HCT116 (cell line): ENCODE results near the gene PCNP. TPM values are rescaled to one million over a fixed set of nuclear protein-coding genes. Genes with fewer than 3 reads are reported as not detected.

Experiments
- ATAC-seq: fragments of 200-7000 bp; cut with Tn5 transposase; 2 replicates; pipeline ENCODE4 v1.9.1; 2020; ENCODE audit warnings: mild to moderate bottlenecking, moderate library complexity
- BruUV-seq: library from RNA; stranded (reverse); fragments of 400-500 nt; replicated peaks from 2 replicates; lab custom pipeline; 2021; lab: Mats Ljungman, UMichigan
- CTCF ChIA-PET: fragments of 300-600 bp; sonication (Branson Sonifier 250); formaldehyde crosslinking; loops from one replicate; lab custom pipeline; 2021; ENCODE audit warnings: antibody characterized with exemption; lab: Charles Lee
- POLR2A ChIA-PET: fragments of 300-600, 350-600 bp; sonication (Branson Sonifier 250); formaldehyde crosslinking; loops from one replicate; lab custom pipeline; 2021; ENCODE audit warnings: antibody characterized with exemption; lab: Charles Lee
- RAD21 ChIA-PET, 2 experiments: fragments of 300-600 bp; sonication (Branson Sonifier 250); formaldehyde crosslinking; loops; one replicate each; lab custom pipeline; 2023; ENCODE audit warnings: low total read pairs in 2 of 2; ENCODE audit not compliant: uncharacterized antibody in 2 of 2, unreplicated experiment in 2 of 2, low non-redundant PET in 1 of 2; lab: Charles Lee
- DNase-seq: peaks from one replicate; pipeline ENCODE4 v3.0.0-alpha.2; 2010; ENCODE audit warnings: low read depth, low spot score
- H2AFZ ChIP-seq: fragments of 200-600 bp; shearing (Covaris generic), sonication (generic); 2 replicates; pipeline ENCODE4 v1.6.1; 2017; ENCODE audit warnings: low read depth, mixed run types, mixed read lengths, antibody characterized with exemption, low read length; ENCODE audit not compliant: poor library complexity, severe bottlenecking
- H3K27ac ChIP-seq: 2 replicates; pipeline ENCODE4 v1.5.1; 2012; ENCODE audit warnings: low read depth, low read length
- H3K27me3 ChIP-seq: fragments of 200-600 bp; sonication (generic); 2 replicates; pipeline ENCODE4 v1.6.1; 2016; ENCODE audit warnings: mixed run types, low read length, mixed read lengths; ENCODE audit not compliant: insufficient read depth
- H3K36me3 ChIP-seq, 2 experiments: fragments of 200-500 bp in 1 of 2; fragments of 200-600 bp in 1 of 2; sonication (Bioruptor generic) in 1 of 2; sonication (generic) in 1 of 2; 2 replicates each; pipeline versions ENCODE4 v1.5.1 to v1.6.1; 2014 to 2016; ENCODE audit warnings: low read length in 2 of 2, inconsistent platforms in 1 of 2, mixed read lengths in 1 of 2, mixed run types in 1 of 2; ENCODE audit not compliant: insufficient read depth in 2 of 2, control insufficient read depth in 1 of 2
- H3K4me1 ChIP-seq, 2 experiments: fragments of 200-600 bp in 1 of 2; sonication (generic) in 1 of 2; 2 replicates each; pipeline versions ENCODE4 v1.5.1 to v1.6.1; 2012 to 2017; ENCODE audit warnings: low read length in 2 of 2, inconsistent platforms in 1 of 2, mild to moderate bottlenecking in 1 of 2, mixed read lengths in 1 of 2, mixed run types in 1 of 2, moderate library complexity in 1 of 2; ENCODE audit not compliant: insufficient read depth in 2 of 2, control insufficient read depth in 1 of 2
- H3K4me2 ChIP-seq: fragments of 200-600 bp; sonication (generic); 2 replicates; pipeline ENCODE4 v1.6.1; 2017; ENCODE audit warnings: mixed run types, low read length, mixed read lengths
- H3K4me3 ChIP-seq, 2 experiments: fragments of 200-600 bp in 1 of 2; sonication (generic) in 1 of 2; replicated peaks in 1 of 2; 2 replicates each; pipeline ENCODE4 v1.5.1; 2011 to 2016; ENCODE audit warnings: low read length in 2 of 2, control low read depth in 1 of 2, low read depth in 1 of 2, mild to moderate bottlenecking in 1 of 2, mixed read lengths in 1 of 2, mixed run types in 1 of 2
- H3K79me2 ChIP-seq: fragments of 200-600 bp; sonication (generic); 2 replicates; pipeline ENCODE4 v1.6.1; 2017; ENCODE audit warnings: mild to moderate bottlenecking, mixed run types, low read length, moderate library complexity, mixed read lengths; ENCODE audit not compliant: insufficient read depth
- H3K9ac ChIP-seq: fragments of 200-600 bp; sonication (generic); 2 replicates; pipeline ENCODE4 v1.6.1; 2016; ENCODE audit warnings: low read length, mixed read lengths
- H3K9me2 ChIP-seq: fragments of 200-600 bp; sonication (generic), shearing (Covaris generic); 2 replicates; pipeline ENCODE4 v1.6.1; 2017; ENCODE audit warnings: mixed run types, mild to moderate bottlenecking, moderate library complexity; ENCODE audit not compliant: insufficient read depth
- H3K9me3 ChIP-seq, 2 experiments: fragments of 200-500 bp in 1 of 2; fragments of 200-600 bp in 1 of 2; sonication (Bioruptor generic) in 1 of 2; sonication (generic) in 1 of 2; 2 replicates each; pipeline ENCODE4 v1.6.1; 2014 to 2017; ENCODE audit warnings: low read length in 2 of 2, mixed read lengths in 2 of 2, inconsistent platforms in 1 of 2, low read depth in 1 of 2, mild to moderate bottlenecking in 1 of 2, mixed run types in 1 of 2, moderate library complexity in 1 of 2; ENCODE audit not compliant: control insufficient read depth in 1 of 2, insufficient read depth in 1 of 2
- H4K20me1 ChIP-seq: fragments of 200-600 bp; sonication (generic), shearing (Covaris generic); 2 replicates; pipeline ENCODE4 v1.6.1; 2017; ENCODE audit warnings: mixed run types, mild to moderate bottlenecking, moderate library complexity; ENCODE audit not compliant: insufficient read depth
- ATF3 ChIP-seq: IDR thresholded peaks from 2 replicates; pipeline ENCODE4 v1.6.1; 2012
- CBX3 ChIP-seq: IDR thresholded peaks from 2 replicates; pipeline ENCODE4 v1.6.1; 2012; ENCODE audit warnings: low read depth
- CEBPB ChIP-seq: IDR thresholded peaks from 2 replicates; pipeline ENCODE4 v1.6.1; 2012; ENCODE audit warnings: low read depth
- CTCF ChIP-seq, 3 experiments: fragments of 200-600 bp in 1 of 3; sonication (generic) in 1 of 3; IDR thresholded peaks in 2 of 3; conservative IDR thresholded peaks in 1 of 3; 2 replicates each; pipeline ENCODE4 v1.5.1; 2012 to 2017; ENCODE audit warnings: low read depth in 2 of 3, low read length in 2 of 3, antibody characterized with exemption in 1 of 3, borderline replicate concordance in 1 of 3, control low read depth in 1 of 3, mild to moderate bottlenecking in 1 of 3, mixed read lengths in 1 of 3, mixed run types in 1 of 3, moderate library complexity in 1 of 3; ENCODE audit not compliant: insufficient read depth in 1 of 3
- EGR1 ChIP-seq: IDR thresholded peaks from 2 replicates; pipeline ENCODE4 v1.6.1; 2012; ENCODE audit warnings: low read depth
- ELF1 ChIP-seq: IDR thresholded peaks from 2 replicates; pipeline ENCODE4 v1.6.1; 2012; ENCODE audit warnings: low read depth, borderline replicate concordance
- EZH2 ChIP-seq: fragments of 200-600 bp; sonication (generic); IDR thresholded peaks from 2 replicates; pipeline ENCODE4 v1.6.1; 2017; ENCODE audit warnings: antibody characterized with exemption, mixed run types
- EZH2phosphoT487 ChIP-seq: fragments of 200-600 bp; IDR thresholded peaks from 2 replicates; pipeline ENCODE4 v1.6.1; 2018; ENCODE audit warnings: antibody characterized with exemption, borderline replicate concordance
- MAX ChIP-seq: IDR thresholded peaks from 2 replicates; pipeline ENCODE4 v1.6.1; 2012
- POLR2A ChIP-seq: IDR thresholded peaks from 2 replicates; pipeline ENCODE4 v1.7.0; 2011; ENCODE audit warnings: borderline replicate concordance; ENCODE audit not compliant: insufficient read depth, insufficient read length; ENCODE audit errors: extremely low read depth
- POLR2AphosphoS5 ChIP-seq: IDR thresholded peaks from 2 replicates; pipeline ENCODE4 v1.6.1; 2011; ENCODE audit warnings: mild to moderate bottlenecking, low read depth, low read length, moderate library complexity
- REST ChIP-seq: IDR thresholded peaks from 2 replicates; pipeline ENCODE4 v1.6.1; 2012; ENCODE audit warnings: low read depth
- SIN3A ChIP-seq: IDR thresholded peaks from 2 replicates; pipeline ENCODE4 v1.6.1; 2012; ENCODE audit warnings: low read depth
- SP1 ChIP-seq: IDR thresholded peaks from 2 replicates; pipeline ENCODE4 v1.6.1; 2012; ENCODE audit warnings: low read depth
- SRF ChIP-seq: IDR thresholded peaks from 2 replicates; pipeline ENCODE4 v1.6.1; 2012; ENCODE audit warnings: low read depth
- TCF7L2 ChIP-seq: IDR thresholded peaks from 2 replicates; pipeline ENCODE4 v1.7.0; 2011; ENCODE audit warnings: borderline replicate concordance, inconsistent platforms; ENCODE audit not compliant: insufficient read depth, insufficient read length; ENCODE audit errors: extremely low read depth
- ZBTB33 ChIP-seq: IDR thresholded peaks from 2 replicates; pipeline ENCODE4 v1.6.1; 2011; ENCODE audit warnings: mild to moderate bottlenecking, low read length, moderate library complexity; ENCODE audit not compliant: insufficient replicate concordance; ENCODE audit errors: extremely low read depth
- ZFX ChIP-seq: fragments of 450-650 bp; IDR thresholded peaks from 2 replicates; pipeline ENCODE4 v1.6.1; 2017
- ZNF274 ChIP-seq: fragments of 200-500 bp; sonication (Bioruptor generic); IDR thresholded peaks from 2 replicates; pipeline ENCODE4 v1.6.1; 2014; ENCODE audit warnings: mild to moderate bottlenecking, low read depth, low read length, inconsistent platforms
- intact Hi-C: fragments of 100-400 bp; cut with micrococcal nuclease; formaldehyde crosslinking; loops from 2 replicates; pipeline ENCODE4 v1.10.0; 2022
- total RNA-seq: library from RNA; stranded (reverse); gene quantifications from one replicate; pipeline ENCODE4 v1.2.1, GENCODE V29; 2021; ENCODE audit not compliant: unreplicated experiment

Gene PCNP
- total RNA-seq, 1 experiment from 2014 or later = 177 TPM

GRCh38 chr3:101561630-101562328 lies 12.2 kb upstream of the PCNP start, which contains the start of gene TRMT10C:
Gene TRMT10C, plus strand, starts transcription at chr3:101561868. Its CDS starts 2,914 bp downstream, at chr3:101564782.
- RAD21 ChIA-PET = no interaction called here
- peak; percentile 86 for DNase-seq
- peaks cover 13% of the 10 kb centered on the region; the same call in 1 of the 2 replicates for H3K27me3 ChIP-seq
- POLR2A ChIA-PET = interaction anchor here (0.7 to 2.0 kb wide), 3 partner anchors 9 to 14 kb away, joined by 3 to 11 read pairs (median 3); partner anchors contain the start of gene PCNP
- ATAC-seq = peak; percentile 96
- H3K9me3 ChIP-seq = no peaks in the 10 kb centered on the region
- peak within 1 kb of the TSS; percentile 82 for H3K9ac ChIP-seq
- CTCF ChIA-PET = interaction anchor here (1.6 kb wide), 1 partner anchor 12 kb away, joined by 7 read pairs; the partner anchor contains the start of gene PCNP
- TSS peak; percentile 66 for BruUV-seq
- H3K36me3 ChIP-seq = peaks cover 22 to 27% of the 10 kb centered on the region in 2 experiments
- H2AFZ ChIP-seq = no peak within 1 kb of the TSS
- H3K4me2 ChIP-seq = peak within 1 kb of the TSS; percentile 87
- peak within 1 kb of the TSS; percentile 73 for H3K4me3 ChIP-seq
- H3K4me1 ChIP-seq = peaks cover 6 to 17% of the 10 kb centered on the region in 2 experiments; a peak in 3 of 4 replicates
- intact Hi-C loops = no loop called here
- H3K27ac ChIP-seq = peak within 1 kb of the TSS; percentile 77
- peaks cover 54% of the 10 kb centered on the region for H3K79me2 ChIP-seq
- peaks cover 28% of the 10 kb centered on the region; the same call in 1 of the 2 replicates for H4K20me1 ChIP-seq
- no peaks in the 10 kb centered on the region for H3K9me2 ChIP-seq
- peak; percentile 96 for TF ChIP-seq POLR2AphosphoS5
- peak; percentile 93 for TF ChIP-seq MAX
- TF ChIP-seq ZFX = peak; percentile 47; the same call in 1 of the 2 replicates
- no peak for TF ChIP-seq ATF3
- TF ChIP-seq SP1 = peak; percentile 69
- TF ChIP-seq CBX3 = peak; percentile 90
- TF ChIP-seq REST = no peak
- no peak for TF ChIP-seq CEBPB
- TF ChIP-seq CTCF (IDR thresholded peaks at IDR 0.05 in 2 of 3, conservative IDR thresholded peaks at IDR 0.05 in 1 of 3; ENCODE audit: borderline replicate concordance in 1 of 3, insufficient read depth in 1 of 3, low read depth in 2 of 3, low read length in 2 of 3) = no peak
- no peak for TF ChIP-seq TCF7L2
- TF ChIP-seq POLR2A = peak; percentile 92
- peak; percentile 86 for TF ChIP-seq SIN3A
- no peak for TF ChIP-seq EZH2phosphoT487
- TF ChIP-seq ZNF274 = no peak
- no peak for TF ChIP-seq ZBTB33
- TF ChIP-seq EGR1 = peak; percentile 46
- TF ChIP-seq ELF1 = peak; percentile 28; the same call in 1 of the 2 replicates
- TF ChIP-seq EZH2 = no peak
- peak; percentile 95 for TF ChIP-seq SRF
